Stimulated activated memory B cell treated with anti-CD40 and anti-IgM and Interleukin-4, amounts not matched to agents 10 μg/mL and 1 μg/mL and 100 μg/mL, for 72 hours (primary cell): ENCODE results near the gene RNU1-3.
A peak's percentile ranks its signal among the peaks of the same experiment; 100 is the strongest.
"Not testable (repeated sequence)": the region's sequence is repeated elsewhere in the genome, so short reads cannot be mapped to it uniquely, and the experiment has no call there.

Experiments used
- ATAC-seq: fragments of 150-1000 bp; cut with Tn5 transposase; 2 replicates; pipeline ENCODE4 v1.10.0; 2021
- H3K27ac Mint-ChIP-seq: one replicate; pipeline ENCODE4 v1.8.0; 2022; ENCODE audit warnings: mild to moderate bottlenecking, mixed read lengths
- H3K27me3 Mint-ChIP-seq: one replicate; pipeline ENCODE4 v1.8.0; 2022; ENCODE audit warnings: mixed read lengths
- H3K36me3 Mint-ChIP-seq: one replicate; pipeline ENCODE4 v1.8.0; 2022; ENCODE audit warnings: mixed read lengths
- H3K4me1 Mint-ChIP-seq: one replicate; pipeline ENCODE4 v1.8.0; 2022; ENCODE audit warnings: mixed read lengths
- H3K4me3 Mint-ChIP-seq: one replicate; pipeline ENCODE4 v1.8.0; 2022; ENCODE audit warnings: mild to moderate bottlenecking, moderate library complexity, mixed read lengths
- H3K9me3 Mint-ChIP-seq: one replicate; pipeline ENCODE4 v1.8.0; 2022; ENCODE audit warnings: mixed read lengths

Gene RNU1-3

DNA sequence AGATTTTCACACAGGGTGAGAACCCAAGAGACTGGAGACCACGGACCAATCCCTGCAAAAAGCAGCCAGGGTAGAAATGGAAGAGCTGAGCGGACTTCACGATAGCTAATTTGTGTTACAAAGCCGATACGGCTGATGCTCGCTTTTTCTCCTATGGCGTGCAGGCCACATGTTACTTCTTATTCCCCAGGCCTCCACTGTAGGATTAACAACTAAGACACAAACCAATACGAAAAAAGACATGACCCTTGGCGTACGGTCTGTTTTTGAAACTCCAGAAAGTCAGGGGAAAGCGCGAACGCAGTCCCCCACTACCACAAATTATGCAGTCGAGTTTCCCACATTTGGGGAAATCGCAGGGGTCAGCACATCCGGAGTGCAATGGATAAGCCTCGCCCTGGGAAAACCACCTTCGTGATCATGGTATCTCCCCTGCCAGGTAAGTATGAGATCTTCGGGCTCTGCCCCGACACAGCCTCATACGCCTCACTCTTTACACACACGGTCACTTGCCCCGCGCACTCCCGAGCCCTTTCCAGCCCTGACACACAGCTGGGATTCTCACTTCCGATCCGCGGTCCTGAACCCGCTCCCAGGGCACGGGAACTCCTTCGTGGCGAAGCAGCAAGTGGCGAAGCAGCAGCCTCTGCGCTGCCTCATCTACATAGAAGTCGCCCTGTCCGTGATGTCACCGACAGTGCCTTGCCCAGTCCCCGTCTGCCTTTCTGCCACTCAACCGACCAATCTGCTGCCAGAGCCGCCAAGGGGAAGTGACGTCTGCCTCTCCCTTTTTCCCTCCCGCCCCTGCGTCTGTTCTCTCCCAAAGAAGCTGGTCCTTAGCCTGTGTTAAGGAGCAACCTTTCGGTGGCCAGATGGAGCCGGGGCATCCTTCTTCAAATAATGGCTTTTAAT, at the start of gene RNU1-3:
Gene RNU1-3 (minus strand): TSS at position 447 of the 912 bp plus-strand sequence.
- ATAC-seq, result peak; percentile 99
- not testable (repeated sequence) for H3K4me1 Mint-ChIP-seq, H3K4me3 Mint-ChIP-seq, H3K27me3 Mint-ChIP-seq, H3K27ac Mint-ChIP-seq, H3K9me3 Mint-ChIP-seq, H3K36me3 Mint-ChIP-seq

DNA sequence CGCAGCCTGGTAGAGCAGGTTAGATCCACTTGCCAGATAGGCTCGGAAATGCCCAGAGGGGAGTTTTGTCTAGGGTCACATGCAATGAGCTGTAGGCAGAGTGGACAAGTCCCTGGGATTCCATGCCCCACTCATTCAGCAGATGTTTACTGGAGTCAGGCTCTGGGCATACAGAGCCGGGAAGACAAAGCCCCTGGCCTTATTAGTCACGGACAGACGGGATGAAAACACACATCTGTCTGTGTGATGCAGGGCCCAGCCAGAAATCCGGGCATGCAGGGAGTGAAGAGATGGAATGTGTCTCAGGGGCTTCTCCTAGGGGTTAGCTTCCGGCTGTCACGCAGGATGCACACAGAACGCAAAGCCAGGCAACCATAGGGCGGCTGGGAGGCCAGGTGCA, 46.7 kb upstream of the RNU1-3 start:
- peaks cover 26% of the 10 kb centered on the region for H3K27me3 Mint-ChIP-seq
- not testable (repeated sequence) for H3K4me3 Mint-ChIP-seq, H3K27ac Mint-ChIP-seq, H3K4me1 Mint-ChIP-seq, ATAC-seq, H3K36me3 Mint-ChIP-seq, H3K9me3 Mint-ChIP-seq

DNA sequence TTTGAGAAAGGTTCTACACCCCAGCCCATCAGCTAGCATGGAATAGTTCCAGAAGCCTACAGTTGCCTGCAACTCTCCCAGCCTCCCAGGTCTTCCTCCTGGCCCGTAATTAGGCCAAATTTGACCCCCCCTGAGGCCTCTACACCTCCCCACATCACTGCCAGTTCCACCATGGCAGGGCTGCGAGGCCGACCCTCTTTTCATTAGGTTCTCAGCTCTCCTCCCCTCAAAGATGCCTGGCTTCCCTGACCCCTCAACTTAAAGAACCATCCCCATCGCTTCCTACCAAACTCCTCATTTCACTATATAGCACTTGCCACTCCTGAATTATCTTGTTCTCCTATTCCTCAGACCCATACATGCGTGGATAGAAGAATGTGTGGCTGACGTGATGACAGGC, 46.2 kb upstream of the RNU1-3 start:
- not testable (repeated sequence) for H3K4me3 Mint-ChIP-seq, H3K9me3 Mint-ChIP-seq, ATAC-seq, H3K27ac Mint-ChIP-seq, H3K4me1 Mint-ChIP-seq, H3K36me3 Mint-ChIP-seq
- H3K27me3 Mint-ChIP-seq, result peaks cover 22% of the 10 kb centered on the region

DNA sequence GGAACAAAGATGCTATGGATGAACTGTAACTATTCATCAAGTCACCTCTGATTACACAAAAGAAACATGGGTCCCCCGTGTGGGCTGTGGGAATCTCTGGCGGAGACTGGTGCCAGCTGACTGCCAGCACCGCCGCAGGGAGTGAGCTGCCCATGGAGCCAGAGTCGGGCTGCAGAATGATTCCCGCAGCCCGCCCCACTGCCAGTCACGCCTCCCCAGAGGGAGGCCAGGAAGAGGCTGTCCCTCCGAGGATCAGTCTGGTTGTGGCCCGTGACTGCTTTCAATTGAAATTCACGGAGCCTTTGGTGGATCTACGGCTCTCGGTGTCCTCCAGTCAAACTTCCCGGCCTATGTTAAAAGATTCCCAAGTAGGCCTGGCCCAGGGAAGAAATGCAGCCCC, 45.8 kb upstream of the RNU1-3 start:
- H3K9me3 Mint-ChIP-seq, H3K36me3 Mint-ChIP-seq, H3K4me1 Mint-ChIP-seq, H3K27ac Mint-ChIP-seq, ATAC-seq, H3K4me3 Mint-ChIP-seq: not testable (repeated sequence)
- H3K27me3 Mint-ChIP-seq, result peaks cover 17% of the 10 kb centered on the region

DNA sequence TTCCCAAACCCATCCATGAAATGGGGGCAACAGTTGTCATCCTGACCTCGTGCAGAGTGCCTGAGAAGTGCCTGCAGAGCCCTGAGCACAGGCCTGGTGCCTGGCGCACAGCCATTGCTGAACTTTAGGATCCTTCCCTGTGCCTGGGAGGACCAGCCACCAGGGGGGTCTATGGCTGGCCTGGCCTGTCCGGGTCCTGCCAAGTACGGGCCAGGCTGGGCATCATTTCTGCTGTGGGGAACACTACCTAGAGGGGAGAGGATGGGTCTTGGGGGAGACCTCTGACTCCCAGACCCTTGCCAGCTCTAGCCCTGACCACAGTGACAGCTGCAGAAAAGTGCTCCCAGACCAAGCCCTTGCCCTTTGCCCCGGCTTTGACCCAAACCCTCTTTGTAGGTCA, 45.4 kb upstream of the RNU1-3 start:
- H3K9me3 Mint-ChIP-seq, H3K4me1 Mint-ChIP-seq, H3K4me3 Mint-ChIP-seq, H3K36me3 Mint-ChIP-seq, H3K27ac Mint-ChIP-seq, ATAC-seq: not testable (repeated sequence)
- peaks cover 13% of the 10 kb centered on the region for H3K27me3 Mint-ChIP-seq

DNA sequence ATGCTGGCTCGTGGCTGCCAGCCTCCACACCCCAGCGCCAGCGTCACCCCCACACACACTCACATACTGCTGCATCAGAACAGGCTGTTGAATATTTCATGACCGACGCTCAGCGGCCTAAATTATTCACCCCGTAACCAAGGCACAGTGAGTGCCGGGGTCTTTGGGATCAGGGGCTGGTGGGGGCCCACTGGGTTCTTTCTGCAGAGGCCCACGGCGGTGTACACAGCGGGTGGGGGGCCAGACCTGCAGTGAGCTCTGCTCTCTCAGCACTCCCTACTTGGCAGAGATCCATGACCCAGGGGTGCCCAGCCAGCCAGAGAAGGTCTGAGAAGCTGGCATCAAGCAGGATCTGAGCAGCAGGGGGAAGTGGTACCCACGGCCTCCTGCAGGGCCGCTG, 43.9 kb upstream of the RNU1-3 start:
- not testable (repeated sequence) for H3K4me1 Mint-ChIP-seq, H3K36me3 Mint-ChIP-seq, H3K4me3 Mint-ChIP-seq, H3K9me3 Mint-ChIP-seq, H3K27ac Mint-ChIP-seq, H3K27me3 Mint-ChIP-seq, ATAC-seq

DNA sequence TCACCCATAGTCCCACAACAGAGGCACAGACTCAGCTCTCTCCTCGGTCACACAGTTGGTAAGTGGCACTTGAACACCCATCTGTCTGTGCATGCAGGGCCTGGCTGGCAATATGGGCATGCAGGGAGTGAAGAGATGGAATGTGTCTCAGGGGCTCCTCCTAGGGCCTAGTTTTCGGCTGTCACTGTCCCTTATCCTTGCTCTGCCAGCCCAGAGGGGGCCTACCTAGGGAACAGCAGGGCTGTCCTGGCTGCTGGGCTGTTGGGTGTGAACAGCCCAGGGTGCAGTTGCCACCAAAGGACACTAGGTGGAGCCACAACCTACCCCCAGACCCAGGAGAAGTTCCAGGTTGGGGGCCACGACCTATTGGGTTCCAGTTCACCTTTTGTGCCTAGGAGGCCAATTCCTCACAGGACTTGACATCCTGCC, 42.9 kb upstream of the RNU1-3 start:
- H3K9me3 Mint-ChIP-seq, result not testable (repeated sequence)

DNA sequence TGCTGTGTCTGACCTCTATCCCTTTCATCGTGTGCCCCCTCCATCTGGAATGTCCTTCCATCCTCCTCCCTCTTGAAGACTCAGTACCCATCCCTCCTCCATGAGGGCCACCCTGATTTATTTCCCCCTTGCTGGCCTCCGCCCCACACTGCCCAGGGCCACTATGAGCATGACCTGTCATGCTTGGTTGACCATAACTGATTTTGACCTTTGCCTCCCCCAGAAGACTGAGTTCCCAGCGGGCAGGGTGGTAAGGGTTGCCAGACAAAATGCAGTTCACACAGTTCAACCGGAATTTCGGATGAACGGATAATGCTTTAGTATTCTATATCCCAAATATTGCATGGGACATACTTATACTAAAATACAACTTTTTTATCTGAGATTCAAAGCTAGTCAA, 42.0 kb upstream of the RNU1-3 start:
- not testable (repeated sequence) for ATAC-seq, H3K4me1 Mint-ChIP-seq, H3K27ac Mint-ChIP-seq, H3K9me3 Mint-ChIP-seq, H3K27me3 Mint-ChIP-seq, H3K4me3 Mint-ChIP-seq, H3K36me3 Mint-ChIP-seq

More for the DNA sequence above, 42.9 kb upstream of the RNU1-3 start:
- H3K4me3 Mint-ChIP-seq, H3K27me3 Mint-ChIP-seq, H3K4me1 Mint-ChIP-seq, H3K27ac Mint-ChIP-seq, H3K36me3 Mint-ChIP-seq: not testable (repeated sequence)
- peak; percentile 80 for ATAC-seq

DNA sequence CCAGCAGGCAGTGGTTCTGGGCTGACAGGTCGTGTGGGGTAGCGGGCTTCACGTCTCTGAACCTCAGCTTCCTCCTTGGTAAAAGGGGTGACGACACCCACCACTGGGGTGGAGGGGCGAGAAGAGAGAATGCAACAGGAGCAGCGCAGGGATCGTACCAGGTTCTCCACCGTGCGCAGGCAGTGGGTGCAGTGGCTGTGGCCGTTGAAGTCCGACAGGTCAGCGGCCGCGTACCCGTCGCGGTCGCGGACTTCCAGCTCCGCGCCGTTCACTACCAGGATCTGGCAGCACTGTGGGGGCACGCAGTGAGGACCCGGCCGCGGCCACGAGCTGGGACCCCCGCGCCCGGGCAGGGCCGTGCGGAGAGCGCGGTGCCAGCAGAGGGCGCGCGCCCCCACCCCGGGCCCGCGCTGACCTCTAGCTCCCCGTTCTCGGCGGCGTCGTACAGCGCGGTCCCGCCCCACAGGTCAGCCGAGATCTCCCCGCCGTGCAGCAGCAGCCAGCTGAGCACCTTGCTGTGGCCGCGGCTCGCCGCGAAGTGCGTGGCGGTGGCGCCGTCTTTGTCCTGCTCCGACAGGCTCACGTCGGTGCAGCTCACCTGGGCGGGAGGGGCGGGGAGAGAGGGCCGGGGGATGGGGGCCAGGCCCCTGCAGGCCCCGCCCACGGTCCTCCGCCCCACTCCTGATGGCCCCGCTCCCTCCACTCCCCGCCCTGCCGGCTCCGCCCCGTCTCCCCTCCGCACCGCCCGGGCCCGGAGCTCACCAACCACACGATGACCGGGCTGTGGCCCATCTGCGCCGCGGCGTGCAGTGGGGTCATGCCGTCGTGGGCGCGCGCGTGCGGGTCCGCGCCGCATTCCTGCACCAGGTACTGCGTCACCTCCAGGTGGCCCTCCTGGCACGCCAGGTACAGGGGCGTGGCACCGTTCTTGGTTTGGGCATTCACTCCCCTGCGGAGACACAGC, 40.7 kb upstream of the RNU1-3 start:
- not testable (repeated sequence) for H3K27me3 Mint-ChIP-seq, H3K4me1 Mint-ChIP-seq, H3K27ac Mint-ChIP-seq, H3K9me3 Mint-ChIP-seq, H3K36me3 Mint-ChIP-seq
- H3K4me3 Mint-ChIP-seq, result peak overlapping the region; percentile 26
- peak; percentile 61 for ATAC-seq

DNA sequence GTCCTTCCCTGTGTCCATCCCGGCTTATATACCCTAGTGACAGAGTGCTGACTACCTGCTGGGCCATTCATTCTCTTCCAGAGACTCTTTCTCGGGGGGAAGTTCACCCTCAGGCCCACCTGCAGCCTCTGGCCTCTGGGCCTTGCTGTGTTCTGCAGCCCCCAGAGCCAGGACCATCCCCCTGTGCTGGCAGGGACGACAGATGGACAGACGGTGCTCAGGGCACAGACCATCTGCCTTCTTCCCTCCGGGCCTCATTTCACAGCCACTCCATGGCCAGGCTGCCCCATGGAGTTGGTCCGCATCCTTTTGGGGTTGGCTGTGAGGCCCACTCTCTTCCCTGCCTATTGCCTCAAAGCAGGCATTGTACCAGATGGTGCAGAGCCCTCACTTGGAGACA, 39.6 kb upstream of the RNU1-3 start:
- not testable (repeated sequence) for H3K4me3 Mint-ChIP-seq, H3K27ac Mint-ChIP-seq, H3K27me3 Mint-ChIP-seq, ATAC-seq, H3K4me1 Mint-ChIP-seq, H3K9me3 Mint-ChIP-seq, H3K36me3 Mint-ChIP-seq

DNA sequence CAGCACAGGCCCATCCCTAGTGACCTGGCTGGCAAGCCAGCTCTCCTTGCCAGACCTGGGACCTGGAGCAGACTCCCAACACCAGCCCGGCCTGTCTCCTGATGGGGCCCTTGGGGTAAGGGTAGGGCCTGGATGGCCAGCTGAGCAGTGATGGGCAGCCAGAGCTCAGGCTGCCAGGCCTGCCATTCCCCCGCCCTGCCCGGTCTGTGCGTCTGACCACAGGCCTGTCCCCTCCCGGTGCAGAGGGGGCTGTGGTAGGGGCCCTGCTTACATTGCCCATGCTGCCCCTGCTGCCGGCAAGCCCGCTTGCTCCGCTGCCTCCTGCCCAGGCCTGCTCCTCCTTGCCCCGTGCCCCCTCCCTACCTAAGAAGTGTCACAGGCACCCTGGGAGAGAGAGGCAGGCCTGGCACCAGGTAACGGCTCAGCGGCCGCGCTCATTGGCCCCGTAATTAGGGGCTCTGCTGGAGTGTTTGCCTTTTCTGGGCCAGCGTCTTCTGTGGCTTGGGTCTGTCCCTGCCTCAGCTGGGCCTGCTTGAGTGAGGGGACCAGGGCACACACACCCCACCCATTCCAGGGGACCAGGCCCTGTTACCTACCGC, 37.9 kb upstream of the RNU1-3 start:
- not testable (repeated sequence) for H3K9me3 Mint-ChIP-seq, H3K27me3 Mint-ChIP-seq, H3K4me3 Mint-ChIP-seq, ATAC-seq, H3K4me1 Mint-ChIP-seq, H3K36me3 Mint-ChIP-seq, H3K27ac Mint-ChIP-seq

DNA sequence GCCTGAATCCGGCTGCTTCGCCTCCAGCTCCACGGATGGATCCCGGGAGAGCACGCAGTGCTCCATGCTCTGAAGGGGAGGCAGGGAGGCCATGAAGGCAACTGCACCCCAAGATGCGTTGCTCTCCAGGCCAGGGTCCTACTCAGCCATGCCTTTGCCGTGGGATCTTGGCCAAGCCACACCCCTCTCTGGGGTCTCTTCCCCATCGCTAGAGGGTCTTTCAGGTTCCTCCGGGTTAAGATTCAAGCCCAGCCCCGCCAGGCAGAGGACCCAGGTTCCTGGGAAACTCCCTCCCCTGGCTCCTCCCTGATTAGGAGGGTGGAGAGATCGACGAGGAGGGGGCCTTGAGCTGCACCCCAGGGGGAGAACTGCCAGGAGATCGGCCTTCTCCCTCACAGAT, 37.3 kb upstream of the RNU1-3 start:
- H3K4me1 Mint-ChIP-seq, ATAC-seq, H3K27me3 Mint-ChIP-seq, H3K27ac Mint-ChIP-seq, H3K9me3 Mint-ChIP-seq, H3K36me3 Mint-ChIP-seq, H3K4me3 Mint-ChIP-seq: not testable (repeated sequence)

DNA sequence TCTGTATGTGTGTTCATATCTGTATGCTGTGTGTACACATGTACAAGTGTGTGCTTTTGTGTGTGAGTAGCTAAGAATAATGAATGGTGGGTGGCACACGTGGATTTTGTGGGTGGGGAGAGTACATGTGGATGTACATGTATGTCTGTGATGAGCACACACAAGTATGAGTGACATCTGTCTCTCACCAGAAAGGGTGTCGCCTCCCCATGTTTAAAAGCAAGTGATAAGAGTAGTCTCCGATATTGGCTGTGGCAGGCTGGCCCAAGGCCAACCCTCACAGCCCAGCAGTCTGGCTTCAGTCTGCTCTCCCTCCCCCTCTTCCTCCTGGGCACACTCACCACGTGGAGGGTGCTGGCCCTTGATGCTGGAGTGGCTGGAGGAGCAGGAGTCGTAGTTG, 36.9 kb upstream of the RNU1-3 start:
- not testable (repeated sequence) for H3K4me1 Mint-ChIP-seq, H3K36me3 Mint-ChIP-seq, H3K27me3 Mint-ChIP-seq, H3K4me3 Mint-ChIP-seq, H3K27ac Mint-ChIP-seq, H3K9me3 Mint-ChIP-seq, ATAC-seq

DNA sequence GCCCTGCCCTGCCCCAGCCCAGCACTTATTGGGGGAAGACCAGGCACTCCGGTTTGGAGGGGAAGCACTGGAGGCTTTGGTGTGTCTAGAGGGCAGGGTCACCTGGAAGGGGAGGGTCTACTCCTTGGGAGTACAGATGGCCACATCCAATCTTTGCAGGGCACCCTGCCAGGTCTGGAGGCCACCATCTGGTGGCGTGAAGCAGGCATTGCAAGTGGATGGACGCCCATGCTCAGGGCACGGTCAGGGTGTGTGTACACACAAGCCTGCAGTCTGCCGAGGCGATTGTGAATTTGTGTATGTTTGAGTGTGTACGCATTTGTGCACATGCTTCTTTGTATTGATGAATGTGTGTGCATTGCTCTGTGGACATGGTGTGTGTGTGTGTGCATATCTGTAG, 36.4 kb upstream of the RNU1-3 start:
- peak; percentile 58 for ATAC-seq
- not testable (repeated sequence) for H3K4me3 Mint-ChIP-seq, H3K4me1 Mint-ChIP-seq

DNA sequence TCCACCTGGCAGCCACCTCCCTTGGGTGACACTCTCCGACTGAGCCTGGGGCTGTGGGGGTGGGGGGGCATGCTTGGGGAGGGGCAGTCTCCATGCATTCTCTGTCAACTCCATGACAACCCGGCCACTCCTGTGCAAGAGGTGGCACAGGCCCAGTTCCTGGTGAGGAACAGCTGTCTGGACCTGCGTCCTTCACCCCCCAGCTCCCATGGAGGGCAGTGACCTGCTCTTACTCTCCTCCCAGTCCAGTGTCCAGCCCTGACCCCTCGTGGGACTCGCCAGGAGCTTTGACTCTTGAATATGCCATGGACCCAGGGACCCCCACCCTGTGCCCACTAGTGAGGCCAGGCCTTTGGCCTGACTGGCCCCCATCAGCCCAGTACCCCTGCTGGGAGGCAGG, 35.5 kb upstream of the RNU1-3 start:
- not testable (repeated sequence) for H3K4me3 Mint-ChIP-seq, ATAC-seq, H3K27me3 Mint-ChIP-seq, H3K9me3 Mint-ChIP-seq, H3K27ac Mint-ChIP-seq, H3K36me3 Mint-ChIP-seq, H3K4me1 Mint-ChIP-seq

More for the DNA sequence above, 36.4 kb upstream of the RNU1-3 start:
- H3K36me3 Mint-ChIP-seq, H3K9me3 Mint-ChIP-seq, H3K27ac Mint-ChIP-seq, H3K27me3 Mint-ChIP-seq: not testable (repeated sequence)
